SK-N-SH (cell line): ENCODE data around the gene GABRA5.

ENCODE experiments used
- CHD2 ChIP-seq: fragments of 150-350 bp; IDR thresholded peaks from 2 replicates; pipeline ENCODE4 v1.6.1; 2018; ENCODE audit warnings: low read length; ENCODE audit not compliant: partially characterized antibody
- EZH2phosphoT487 ChIP-seq: fragments of 200-600 bp; sonication (generic); IDR thresholded peaks from 2 replicates; pipeline ENCODE4 v1.6.1; 2017; ENCODE audit warnings: low read depth, mixed run types, mild to moderate bottlenecking, antibody characterized with exemption, moderate library complexity, borderline replicate concordance
- JUND ChIP-seq: IDR thresholded peaks from 2 replicates; pipeline ENCODE4 v1.4.0; 2012
- MAX ChIP-seq: IDR thresholded peaks from 2 replicates; pipeline ENCODE4 v1.4.0; 2012; ENCODE audit warnings: low read depth
- POLR2AphosphoS5 ChIP-seq: IDR thresholded peaks from 2 replicates; pipeline ENCODE4 v1.6.1; 2012; ENCODE audit warnings: low read depth, low read length
- REST ChIP-seq: IDR thresholded peaks from 2 replicates; pipeline ENCODE4 v1.6.1; 2012; ENCODE audit warnings: mild to moderate bottlenecking, low read depth, low read length, moderate library complexity
- RFX5 ChIP-seq: IDR thresholded peaks from 2 replicates; pipeline ENCODE4 v1.6.1; 2012; ENCODE audit warnings: mild to moderate bottlenecking, improper control_type of control experiment, low read length
- SIN3A ChIP-seq: IDR thresholded peaks from 2 replicates; pipeline ENCODE4 v1.6.1; 2012; ENCODE audit warnings: low read depth, mild to moderate bottlenecking, low read length, moderate library complexity, borderline replicate concordance
- SMC3 ChIP-seq: IDR thresholded peaks from 2 replicates; pipeline ENCODE4 v1.6.1; 2012; ENCODE audit warnings: low read depth, low read length, improper control_type of control experiment
- TAF1 ChIP-seq: IDR thresholded peaks from 2 replicates; pipeline ENCODE4 v1.6.1; 2012; ENCODE audit warnings: low read depth, mild to moderate bottlenecking, low read length, moderate library complexity, borderline replicate concordance
- YY1 ChIP-seq: IDR thresholded peaks from 2 replicates; pipeline ENCODE4 v1.4.0; 2012; ENCODE audit warnings: low read depth, mild to moderate bottlenecking
- ZBTB33 ChIP-seq: IDR thresholded peaks from 2 replicates; pipeline ENCODE4 v1.4.0; 2012; ENCODE audit warnings: low read depth, borderline replicate concordance
- TF ChIP-seq, protein P1 (sequence below): fragments of 200-600 bp; sonication (generic); IDR thresholded peaks from 2 replicates; pipeline ENCODE4 v1.6.1; 2017; ENCODE audit warnings: antibody characterized with exemption, mild to moderate bottlenecking, moderate library complexity

DNA sequence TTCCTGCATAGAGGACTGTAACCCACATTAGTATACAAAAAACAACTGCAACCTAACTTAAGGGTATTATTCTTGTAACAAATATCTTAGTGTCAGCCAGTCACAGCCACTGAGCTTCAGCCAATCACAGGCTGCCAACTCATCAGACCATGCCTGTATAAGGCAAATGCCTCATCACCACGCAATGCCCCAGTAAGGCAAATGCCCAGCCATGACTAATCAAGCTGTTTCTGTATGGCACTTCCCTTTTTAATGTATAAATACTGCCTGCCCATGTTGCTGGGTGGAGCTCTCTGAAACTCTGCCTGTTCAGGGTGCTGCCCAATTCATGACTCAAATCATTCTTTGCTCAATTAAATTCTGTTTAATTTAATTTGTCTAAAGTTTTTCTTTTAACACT, 18.4 kb upstream of the GABRA5 start:
- TF ChIP-seq, protein P1, sequence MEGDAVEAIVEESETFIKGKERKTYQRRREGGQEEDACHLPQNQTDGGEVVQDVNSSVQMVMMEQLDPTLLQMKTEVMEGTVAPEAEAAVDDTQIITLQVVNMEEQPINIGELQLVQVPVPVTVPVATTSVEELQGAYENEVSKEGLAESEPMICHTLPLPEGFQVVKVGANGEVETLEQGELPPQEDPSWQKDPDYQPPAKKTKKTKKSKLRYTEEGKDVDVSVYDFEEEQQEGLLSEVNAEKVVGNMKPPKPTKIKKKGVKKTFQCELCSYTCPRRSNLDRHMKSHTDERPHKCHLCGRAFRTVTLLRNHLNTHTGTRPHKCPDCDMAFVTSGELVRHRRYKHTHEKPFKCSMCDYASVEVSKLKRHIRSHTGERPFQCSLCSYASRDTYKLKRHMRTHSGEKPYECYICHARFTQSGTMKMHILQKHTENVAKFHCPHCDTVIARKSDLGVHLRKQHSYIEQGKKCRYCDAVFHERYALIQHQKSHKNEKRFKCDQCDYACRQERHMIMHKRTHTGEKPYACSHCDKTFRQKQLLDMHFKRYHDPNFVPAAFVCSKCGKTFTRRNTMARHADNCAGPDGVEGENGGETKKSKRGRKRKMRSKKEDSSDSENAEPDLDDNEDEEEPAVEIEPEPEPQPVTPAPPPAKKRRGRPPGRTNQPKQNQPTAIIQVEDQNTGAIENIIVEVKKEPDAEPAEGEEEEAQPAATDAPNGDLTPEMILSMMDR: no peak
- no peak for TF ChIP-seq RFX5
- TF ChIP-seq POLR2AphosphoS5: no peak
- TF ChIP-seq YY1: no peak
- no peak for TF ChIP-seq EZH2phosphoT487
- no peak for TF ChIP-seq JUND
- no peak for TF ChIP-seq REST
- no peak for TF ChIP-seq SMC3
- TF ChIP-seq CHD2: no peak
- TF ChIP-seq TAF1: no peak
- no peak for TF ChIP-seq SIN3A
- TF ChIP-seq ZBTB33: no peak
- no peak for TF ChIP-seq MAX
